Stimulated activated CD4-positive, alpha-beta T cell treated with anti-CD3 and anti-CD28 coated beads, TNF-alpha, amount 100 ng/mL, for 48 hours (primary cell): ENCODE measurements around the gene XKR3.
"Not testable (repeated sequence)": the region's sequence is repeated elsewhere in the genome, so short reads cannot be mapped to it uniquely, and the experiment has no call there.

Source experiments
- DNase-seq, 3 donors: peaks; one replicate each; pipeline ENCODE4 v3.0.0-alpha.2; 2020; ENCODE audit warnings: low read depth in 3 of 3

XKR3 gene

DNA sequence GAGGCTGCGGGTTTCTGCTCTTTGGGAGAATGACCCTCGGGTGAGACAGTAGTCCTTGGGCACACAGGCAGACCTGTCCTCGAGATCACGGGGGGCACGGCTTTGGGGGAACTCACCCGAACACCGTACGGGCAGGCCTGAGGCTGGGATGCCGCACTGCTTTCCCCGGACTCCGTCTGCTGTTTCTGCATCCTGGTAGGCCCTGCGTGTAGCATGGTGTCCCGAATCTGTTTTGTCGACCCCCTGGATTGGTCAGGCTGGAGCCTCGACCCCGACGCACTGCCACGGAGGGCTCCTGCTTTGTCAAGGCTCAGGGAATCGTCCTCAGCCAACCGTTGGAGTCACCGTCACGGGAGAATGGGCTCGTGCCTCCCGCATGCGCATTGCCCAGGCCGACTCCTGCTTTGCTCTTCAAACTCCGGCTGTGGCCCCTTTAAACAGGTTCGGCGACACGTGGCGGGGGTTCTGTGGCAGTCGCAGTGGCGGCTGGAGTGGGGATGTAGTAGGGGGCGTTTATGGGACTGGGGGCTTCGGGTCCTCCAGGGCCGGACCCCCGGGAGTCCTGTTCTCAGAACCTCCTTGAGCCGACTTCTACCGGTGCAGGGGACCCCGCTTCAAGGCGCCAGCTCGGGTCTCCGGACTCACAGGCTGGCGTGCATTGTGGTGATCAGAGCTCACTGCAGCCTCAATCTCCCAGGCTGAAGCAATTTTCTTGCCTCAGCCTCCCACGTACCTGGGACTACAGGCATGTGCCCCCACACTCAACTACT is 76.9 kb downstream of the XKR3 start:
- DNase-seq = not testable (repeated sequence)

DNA sequence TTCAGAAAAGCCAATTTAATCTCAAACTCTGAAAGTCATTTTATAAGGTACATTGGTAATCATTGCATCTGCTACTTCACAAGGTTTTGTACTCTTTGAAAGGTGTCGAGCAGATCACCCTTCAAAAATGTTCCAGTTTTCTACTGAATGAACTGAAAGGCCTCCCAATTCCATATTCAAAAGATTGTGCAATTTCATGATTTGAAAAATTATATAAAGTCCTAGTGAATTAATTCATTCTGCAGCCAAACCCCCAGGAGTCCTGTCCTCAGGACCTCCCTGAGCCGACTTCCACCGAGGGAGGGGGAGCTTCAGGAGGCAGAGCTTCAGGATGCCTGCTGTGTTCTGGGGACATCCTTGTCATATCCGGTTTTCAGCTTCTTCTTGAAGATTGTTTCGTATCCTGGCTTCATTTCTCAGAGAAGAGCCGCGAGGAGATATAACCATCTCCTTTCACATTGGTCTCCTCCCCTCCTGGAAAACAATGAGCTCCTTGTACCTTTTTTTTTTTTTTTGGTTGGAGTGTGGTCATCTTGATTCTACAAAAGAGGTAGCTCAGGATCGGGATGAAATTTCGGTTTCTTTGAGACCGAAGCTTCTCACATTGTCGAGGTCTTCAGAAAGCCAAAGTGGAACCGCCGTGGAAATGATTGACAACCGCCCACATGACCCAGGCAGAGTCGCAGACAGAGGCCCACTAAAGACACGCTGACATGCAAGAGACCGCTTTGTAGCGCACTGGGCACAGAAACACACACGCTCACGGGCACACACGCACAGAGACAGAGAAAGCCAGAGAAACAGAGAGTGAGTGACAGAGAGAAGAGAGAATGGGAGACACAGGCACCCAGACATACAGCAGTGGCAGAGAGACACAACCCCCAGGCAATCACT is 77.7 kb downstream of the XKR3 start:
- DNase-seq = not testable (repeated sequence)

DNA sequence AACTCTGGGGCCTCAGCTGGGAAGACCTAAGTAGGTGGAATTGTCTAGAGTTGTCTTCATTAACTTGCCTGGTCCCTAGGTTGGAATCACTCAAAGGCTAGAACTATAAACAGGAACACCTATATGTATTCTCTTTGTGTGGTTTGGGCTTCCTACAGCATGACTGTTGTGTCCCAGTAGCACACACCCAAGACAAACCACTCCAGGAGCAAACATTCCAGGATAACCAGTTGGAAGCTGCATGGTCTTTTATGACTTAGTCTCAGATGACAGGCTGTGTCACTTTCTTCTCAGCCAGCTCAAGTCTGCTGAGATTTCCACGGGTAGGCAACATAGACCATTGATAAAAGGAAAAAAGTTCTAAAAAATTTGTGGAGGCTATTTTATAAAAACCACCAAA is 90.9 kb downstream of the XKR3 start:
- DNase-seq = not testable (repeated sequence)
